HEK293 (cell line): Measurements from ENCODE around the gene FUT4.

Source experiments
- CTCF ChIA-PET: fragments of 350-600 bp; formaldehyde crosslinking; extraction: SDS; loops from one replicate; lab custom pipeline; 2021; ENCODE audit warnings: antibody characterized with exemption; lab: Yijun Ruan, JAX
- POLR2A ChIA-PET: fragments of 300-600 bp; formaldehyde crosslinking; extraction: SDS; loops from one replicate; lab custom pipeline; 2020; ENCODE audit warnings: antibody characterized with exemption, inconsistent platforms; lab: Yijun Ruan, JAX
- H3K27ac ChIP-seq: fragments of 200-500 bp; sonication (Bioruptor generic); 2 replicates; pipeline ENCODE4 v1.5.1; 2014; ENCODE audit warnings: low read depth, low read length, control low read depth, inconsistent platforms; ENCODE audit errors: extremely low read depth
- H3K36me3 ChIP-seq, 2 experiments: fragments of 200-500 bp in 1 of 2; sonication (Bioruptor generic) in 1 of 2; 1 replicate in 1 of 2; 2 replicates in 1 of 2; pipeline ENCODE4 v1.5.1; 2014 to 2017; ENCODE audit warnings: inconsistent platforms in 2 of 2, low read length in 2 of 2; ENCODE audit not compliant: control insufficient read depth in 2 of 2, insufficient read depth in 1 of 2
- H3K4me1 ChIP-seq: fragments of 200-500 bp; sonication (Bioruptor generic); 2 replicates; pipeline ENCODE4 v1.5.1; 2014; ENCODE audit warnings: mild to moderate bottlenecking, low read length, inconsistent platforms; ENCODE audit not compliant: control insufficient read depth, insufficient read depth
- H3K4me3 ChIP-seq: 2 replicates; pipeline ENCODE4 v1.5.1; 2011; ENCODE audit warnings: low read depth, mild to moderate bottlenecking, control low read depth, low read length, moderate library complexity
- H3K9me3 ChIP-seq: fragments of 200-500 bp; sonication (Bioruptor generic); 2 replicates; pipeline ENCODE4 v1.5.1; 2014; ENCODE audit warnings: low read depth, low read length, inconsistent platforms; ENCODE audit not compliant: control insufficient read depth, insufficient read depth
- GLI4 ChIP-seq: fragments of 450-650 bp; formaldehyde crosslinking; IDR thresholded peaks from 2 replicates; pipeline ENCODE4 v1.5.1; 2016; ENCODE audit warnings: missing biosample characterization, missing genetic modification characterization
- HOXC10 ChIP-seq: sonication (generic); formaldehyde crosslinking; IDR thresholded peaks from 2 replicates; pipeline ENCODE4 v1.8.1; 2023; ENCODE audit warnings: mild to moderate bottlenecking, missing genetic modification reagents
- HOXD13 ChIP-seq: sonication (generic); formaldehyde crosslinking; IDR thresholded peaks from 2 replicates; pipeline ENCODE4 v1.8.0; 2022; ENCODE audit warnings: missing genetic modification reagents, borderline replicate concordance
- RBAK ChIP-seq: fragments of 450-650 bp; formaldehyde crosslinking; IDR thresholded peaks from 2 replicates; pipeline ENCODE4 v1.5.1; 2016; ENCODE audit warnings: missing biosample characterization, missing genetic modification characterization
- SCRT2 ChIP-seq: fragments of 450-650 bp; formaldehyde crosslinking; IDR thresholded peaks from 2 replicates; pipeline ENCODE4 v1.5.1; 2016; ENCODE audit warnings: missing biosample characterization, missing genetic modification characterization
- SETDB1 ChIP-seq: IDR thresholded peaks from one replicate; pipeline ENCODE4 v1.6.1; 2017; ENCODE audit warnings: mild to moderate bottlenecking, low read length, moderate library complexity, mixed read lengths; ENCODE audit not compliant: insufficient read length
- ZBTB44 ChIP-seq: fragments of 450-650 bp; IDR thresholded peaks from 2 replicates; pipeline ENCODE4 v1.5.1; 2018; ENCODE audit warnings: missing biosample characterization, mild to moderate bottlenecking, missing genetic modification characterization
- ZNF169 ChIP-seq: fragments of 450-650 bp; formaldehyde crosslinking; IDR thresholded peaks from 2 replicates; pipeline ENCODE4 v1.5.1; 2016; ENCODE audit warnings: missing biosample characterization, missing genetic modification characterization
- ZNF266 ChIP-seq: fragments of 450-650 bp; formaldehyde crosslinking; IDR thresholded peaks from 2 replicates; pipeline ENCODE4 v1.5.1; 2016; ENCODE audit warnings: missing biosample characterization, missing genetic modification characterization, low read depth
- ZNF37A ChIP-seq: fragments of 450-650 bp; IDR thresholded peaks from 2 replicates; pipeline ENCODE4 v1.5.1; 2018; ENCODE audit warnings: missing biosample characterization, missing genetic modification characterization
- ZNF426 ChIP-seq: fragments of 450-650 bp; formaldehyde crosslinking; IDR thresholded peaks from 2 replicates; pipeline ENCODE4 v1.5.1; 2017; ENCODE audit warnings: missing biosample characterization, missing genetic modification characterization, mild to moderate bottlenecking, inconsistent platforms, moderate library complexity
- ZNF433 ChIP-seq: fragments of 450-650 bp; formaldehyde crosslinking; IDR thresholded peaks from 2 replicates; pipeline ENCODE4 v1.5.1; 2016; ENCODE audit warnings: missing biosample characterization, missing genetic modification characterization, low read depth
- ZNF518A ChIP-seq: fragments of 450-650 bp; formaldehyde crosslinking; conservative IDR thresholded peaks from 2 replicates; pipeline ENCODE4 v1.5.1; 2016; ENCODE audit warnings: low read depth, missing biosample characterization, missing genetic modification characterization
- ZNF626 ChIP-seq: fragments of 450-650 bp; sonication (Bioruptor Pico); formaldehyde crosslinking; IDR thresholded peaks from 2 replicates; pipeline ENCODE4 v1.5.1; 2018; ENCODE audit warnings: missing biosample characterization, missing genetic modification characterization, inconsistent platforms
- ZNF660 ChIP-seq: fragments of 450-650 bp; IDR thresholded peaks from 2 replicates; pipeline ENCODE4 v1.5.1; 2018; ENCODE audit warnings: missing biosample characterization, mild to moderate bottlenecking, missing genetic modification characterization
- ZNF664 ChIP-seq: fragments of 450-650 bp; formaldehyde crosslinking; IDR thresholded peaks from 2 replicates; pipeline ENCODE4 v1.5.1; 2016; ENCODE audit warnings: missing biosample characterization, missing genetic modification characterization
- ZSCAN23 ChIP-seq: fragments of 450-650 bp; formaldehyde crosslinking; IDR thresholded peaks from 2 replicates; pipeline ENCODE4 v1.5.1; 2016; ENCODE audit warnings: missing biosample characterization, missing genetic modification characterization
- TF ChIP-seq, protein P1 (sequence below): fragments of 450-650 bp; formaldehyde crosslinking; IDR thresholded peaks from 2 replicates; pipeline ENCODE4 v1.5.1; 2016; ENCODE audit warnings: missing biosample characterization, missing genetic modification characterization
- TF ChIP-seq, protein P2 (sequence below): fragments of 450-650 bp; formaldehyde crosslinking; conservative IDR thresholded peaks from 2 replicates; pipeline ENCODE4 v1.5.1; 2016; ENCODE audit warnings: low read depth, missing biosample characterization, missing genetic modification characterization
- TF ChIP-seq, protein P3 (sequence below): fragments of 450-650 bp; formaldehyde crosslinking; IDR thresholded peaks from 2 replicates; pipeline ENCODE4 v1.5.1; 2017; ENCODE audit warnings: missing biosample characterization, mild to moderate bottlenecking, missing genetic modification characterization, moderate library complexity

FUT4 gene

DNA sequence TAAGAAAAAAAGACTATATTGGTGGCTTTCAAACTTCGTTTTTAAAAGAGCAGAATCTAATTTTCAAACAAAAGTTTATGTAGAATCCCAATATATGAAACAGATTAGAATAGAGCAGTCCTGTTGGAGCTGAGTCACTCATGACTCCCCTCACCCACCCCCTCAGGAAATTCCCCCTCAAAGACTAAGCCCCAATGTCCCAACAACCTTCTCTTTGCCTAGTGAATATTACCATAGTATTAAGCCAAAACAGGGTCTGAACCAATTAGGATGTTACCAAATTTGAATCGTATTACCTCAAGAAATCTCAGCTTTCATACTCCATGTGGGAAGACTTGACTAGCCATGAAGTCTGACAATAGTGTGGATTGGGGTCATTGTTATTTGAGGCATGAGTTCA is 15.6 kb downstream of the FUT4 start:
- Histone ChIP-seq H3K4me3 (no peak overlapping the region), H3K4me1 (no peaks in the 10 kb centered on the region; the same call in 1 of the 2 replicates), H3K9me3 (no peaks in the 10 kb centered on the region), H3K36me3 (no peaks in the 10 kb centered on the region), H3K27ac (no peak overlapping the region)
- no peak for TF ChIP-seq RBAK (tag by site-specific recombination)
- no peak for TF ChIP-seq SCRT2 (tag by site-specific recombination)
- TF ChIP-seq, protein P1, sequence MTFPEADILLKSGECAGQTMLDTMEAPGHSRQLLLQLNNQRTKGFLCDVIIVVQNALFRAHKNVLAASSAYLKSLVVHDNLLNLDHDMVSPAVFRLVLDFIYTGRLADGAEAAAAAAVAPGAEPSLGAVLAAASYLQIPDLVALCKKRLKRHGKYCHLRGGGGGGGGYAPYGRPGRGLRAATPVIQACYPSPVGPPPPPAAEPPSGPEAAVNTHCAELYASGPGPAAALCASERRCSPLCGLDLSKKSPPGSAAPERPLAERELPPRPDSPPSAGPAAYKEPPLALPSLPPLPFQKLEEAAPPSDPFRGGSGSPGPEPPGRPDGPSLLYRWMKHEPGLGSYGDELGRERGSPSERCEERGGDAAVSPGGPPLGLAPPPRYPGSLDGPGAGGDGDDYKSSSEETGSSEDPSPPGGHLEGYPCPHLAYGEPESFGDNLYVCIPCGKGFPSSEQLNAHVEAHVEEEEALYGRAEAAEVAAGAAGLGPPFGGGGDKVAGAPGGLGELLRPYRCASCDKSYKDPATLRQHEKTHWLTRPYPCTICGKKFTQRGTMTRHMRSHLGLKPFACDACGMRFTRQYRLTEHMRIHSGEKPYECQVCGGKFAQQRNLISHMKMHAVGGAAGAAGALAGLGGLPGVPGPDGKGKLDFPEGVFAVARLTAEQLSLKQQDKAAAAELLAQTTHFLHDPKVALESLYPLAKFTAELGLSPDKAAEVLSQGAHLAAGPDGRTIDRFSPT (tag by site-specific recombination), result no peak
- no peak for TF ChIP-seq ZSCAN23 (tag by site-specific recombination)
- no peak for TF ChIP-seq ZNF660
- TF ChIP-seq ZNF433 (tag by site-specific recombination), result no peak
- TF ChIP-seq ZNF518A (tag by site-specific recombination), result no peak
- TF ChIP-seq HOXD13, result no peak
- TF ChIP-seq ZNF626 (tag by site-specific recombination), result no peak
- no peak for TF ChIP-seq ZNF664 (tag by site-specific recombination)
- TF ChIP-seq ZBTB44 (tag by site-specific recombination), result no peak
- TF ChIP-seq ZNF169 (tag by site-specific recombination), result no peak
- TF ChIP-seq ZNF37A (tag by site-specific recombination), result no peak
- TF ChIP-seq GLI4 (tag by site-specific recombination), result no peak
- no peak for TF ChIP-seq ZNF266 (tag by site-specific recombination)
- TF ChIP-seq, protein P2, sequence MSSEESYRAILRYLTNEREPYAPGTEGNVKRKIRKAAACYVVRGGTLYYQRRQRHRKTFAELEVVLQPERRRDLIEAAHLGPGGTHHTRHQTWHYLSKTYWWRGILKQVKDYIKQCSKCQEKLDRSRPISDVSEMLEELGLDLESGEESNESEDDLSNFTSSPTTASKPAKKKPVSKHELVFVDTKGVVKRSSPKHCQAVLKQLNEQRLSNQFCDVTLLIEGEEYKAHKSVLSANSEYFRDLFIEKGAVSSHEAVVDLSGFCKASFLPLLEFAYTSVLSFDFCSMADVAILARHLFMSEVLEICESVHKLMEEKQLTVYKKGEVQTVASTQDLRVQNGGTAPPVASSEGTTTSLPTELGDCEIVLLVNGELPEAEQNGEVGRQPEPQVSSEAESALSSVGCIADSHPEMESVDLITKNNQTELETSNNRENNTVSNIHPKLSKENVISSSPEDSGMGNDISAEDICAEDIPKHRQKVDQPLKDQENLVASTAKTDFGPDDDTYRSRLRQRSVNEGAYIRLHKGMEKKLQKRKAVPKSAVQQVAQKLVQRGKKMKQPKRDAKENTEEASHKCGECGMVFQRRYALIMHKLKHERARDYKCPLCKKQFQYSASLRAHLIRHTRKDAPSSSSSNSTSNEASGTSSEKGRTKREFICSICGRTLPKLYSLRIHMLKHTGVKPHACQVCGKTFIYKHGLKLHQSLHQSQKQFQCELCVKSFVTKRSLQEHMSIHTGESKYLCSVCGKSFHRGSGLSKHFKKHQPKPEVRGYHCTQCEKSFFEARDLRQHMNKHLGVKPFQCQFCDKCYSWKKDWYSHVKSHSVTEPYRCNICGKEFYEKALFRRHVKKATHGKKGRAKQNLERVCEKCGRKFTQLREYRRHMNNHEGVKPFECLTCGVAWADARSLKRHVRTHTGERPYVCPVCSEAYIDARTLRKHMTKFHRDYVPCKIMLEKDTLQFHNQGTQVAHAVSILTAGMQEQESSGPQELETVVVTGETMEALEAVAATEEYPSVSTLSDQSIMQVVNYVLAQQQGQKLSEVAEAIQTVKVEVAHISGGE, result no peak
- TF ChIP-seq HOXC10, result no peak
- TF ChIP-seq, protein P3, sequence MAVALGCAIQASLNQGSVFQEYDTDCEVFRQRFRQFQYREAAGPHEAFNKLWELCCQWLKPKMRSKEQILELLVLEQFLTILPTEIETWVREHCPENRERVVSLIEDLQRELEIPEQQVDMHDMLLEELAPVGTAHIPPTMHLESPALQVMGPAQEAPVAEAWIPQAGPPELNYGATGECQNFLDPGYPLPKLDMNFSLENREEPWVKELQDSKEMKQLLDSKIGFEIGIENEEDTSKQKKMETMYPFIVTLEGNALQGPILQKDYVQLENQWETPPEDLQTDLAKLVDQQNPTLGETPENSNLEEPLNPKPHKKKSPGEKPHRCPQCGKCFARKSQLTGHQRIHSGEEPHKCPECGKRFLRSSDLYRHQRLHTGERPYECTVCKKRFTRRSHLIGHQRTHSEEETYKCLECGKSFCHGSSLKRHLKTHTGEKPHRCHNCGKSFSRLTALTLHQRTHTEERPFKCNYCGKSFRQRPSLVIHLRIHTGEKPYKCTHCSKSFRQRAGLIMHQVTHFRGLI (tag by site-specific recombination), result no peak
- TF ChIP-seq ZNF426, result no peak
- no peak for TF ChIP-seq SETDB1
- CTCF ChIA-PET, result interaction anchor here (0.6 to 0.7 kb wide), 2 partner anchors 9 to 51 kb away, joined by 3 read pairs; no protein-coding TSS in a partner anchor
- POLR2A ChIA-PET, result no interaction called here
